ENCODE results near the gene EPB41. TPM values are rescaled to one million over a fixed set of nuclear protein-coding genes. Genes with fewer than 3 reads are reported as not detected.

The EPB41 gene
- total and polyA plus RNA-seq, 2 of the 8 experiments (the other 6 are each of a cell fraction or from before 2014, with no cell fraction given) = 36.7 to 109 TPM

DNA sequence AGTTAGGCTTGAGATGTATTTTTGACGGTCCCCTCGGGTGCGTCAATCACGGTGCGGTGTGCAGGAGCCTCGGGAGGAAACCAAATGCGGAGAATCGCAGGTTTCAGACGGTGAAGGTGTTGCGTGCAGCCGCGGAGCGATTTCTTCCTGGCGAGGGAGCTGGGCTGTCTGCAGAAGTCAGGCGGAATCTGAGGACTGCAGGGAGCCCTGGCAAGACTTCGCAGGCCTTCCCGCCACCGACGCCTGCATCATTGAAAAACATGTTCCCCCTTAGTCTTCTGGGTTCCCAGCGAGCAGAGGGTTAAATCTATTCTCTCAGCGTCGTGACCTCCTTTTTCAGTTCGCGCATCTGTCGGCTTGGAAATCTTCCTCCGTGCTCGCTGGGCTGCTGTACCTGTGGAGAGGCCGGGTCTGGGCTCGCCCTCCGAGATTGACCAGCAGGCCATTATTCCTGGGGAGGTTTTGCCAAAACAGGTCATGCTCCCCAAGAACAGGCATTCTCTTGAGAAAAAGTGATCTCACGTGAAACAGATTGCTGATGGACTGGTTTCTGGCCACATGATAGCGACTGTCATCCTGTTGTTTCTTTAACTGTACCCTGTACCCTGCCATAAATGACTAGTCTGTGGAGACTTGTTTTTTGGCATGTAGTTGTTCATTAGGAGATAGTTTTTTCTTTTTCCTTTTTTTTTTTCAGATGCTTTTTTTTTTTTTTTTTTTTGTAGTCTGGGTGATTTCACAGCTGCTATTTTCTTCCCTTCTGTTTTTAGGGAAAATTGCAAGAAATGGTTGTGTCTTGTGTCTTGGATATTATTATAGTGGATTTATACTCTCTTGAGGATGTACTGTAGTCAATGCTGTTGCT lies 894 bp downstream of the EPB41 start:
- Histone ChIP-seq H2BK15ac (ENCODE audit: low read length) (no peak overlapping the region), H3K36me3 (ENCODE audit: control insufficient read depth in 2 of 4, insufficient read depth in 4 of 4, low read length in 3 of 4) (no peaks in the 10 kb centered on the region), H3K79me1 (ENCODE audit: low read depth, low read length) (no peaks in the 10 kb centered on the region; the same call in 1 of the 2 replicates), H2BK12ac (ENCODE audit: low read depth, low read length) (peak overlapping the region; percentile 27; the same call in 1 of the 2 replicates), H3K4me1 (replicated peaks in 1 of 4; ENCODE audit: control insufficient read depth in 3 of 4, insufficient read depth in 4 of 4, low read length in 3 of 4) (peaks cover 4 to 15% (median 7%) of the 10 kb centered on the region in 4 experiments; a peak in 5 of 7 replicates), H2AK5ac (ENCODE audit: low read depth, low read length) (no peak overlapping the region), H4K91ac (replicated peaks; ENCODE audit: insufficient read length, low read length) (no peak overlapping the region), H3K9me3 (ENCODE audit: insufficient read depth in 2 of 2, low read depth in 1 of 2, low read length in 1 of 2) (no peaks in the 10 kb centered on the region), H3K23me2 (ENCODE audit: low read depth, low read length) (peaks cover 5% of the 10 kb centered on the region; the same call in 1 of the 2 replicates), H3K4me3 (ENCODE audit: extremely low read depth in 1 of 4, insufficient read depth in 2 of 4, low read depth in 3 of 4, low read length in 4 of 4) (peak overlapping the region; percentile 78 to 95 (median 94)), H3K18ac (ENCODE audit: extremely low read depth, low read length) (peak overlapping the region; percentile 73; the same call in 1 of the 2 replicates), H3K9ac (replicated peaks in 1 of 4; ENCODE audit: extremely low read depth in 1 of 4, low read depth in 3 of 4, low read length in 3 of 4) (peak overlapping the region; percentile 83 to 96 (median 90)), H3K79me2 (ENCODE audit: control insufficient read depth in 1 of 2, insufficient read depth in 2 of 2, low read length in 2 of 2) (peaks cover 0 to 53% of the 10 kb centered on the region in 2 experiments; a peak in 2 of 4 replicates), H3K27ac (ENCODE audit: low read depth, low read length) (peak overlapping the region; percentile 74), H2BK5ac (ENCODE audit: low read depth, low read length) (no peak overlapping the region), H3K27me3 (replicated peaks in 1 of 4; ENCODE audit: control insufficient read depth in 3 of 4, extremely low read depth in 1 of 4, insufficient read depth in 3 of 4, low read length in 3 of 4) (no peaks in the 10 kb centered on the region), H3K4me2 (ENCODE audit: insufficient read depth in 1 of 2, low read depth in 2 of 2, low read length in 2 of 2) (peak overlapping the region; percentile 79 to 91), H2BK20ac (ENCODE audit: low read length) (no peak overlapping the region), H3K4ac (replicated peaks; ENCODE audit: insufficient read length, low read depth, low read length) (no peak overlapping the region), H3K56ac (replicated peaks; ENCODE audit: insufficient read length, low read depth, low read length) (peak overlapping the region; percentile 70), H4K20me1 (replicated peaks in 1 of 2; ENCODE audit: control insufficient read depth in 1 of 2, insufficient read depth in 2 of 2, low read length in 2 of 2) (peaks cover 0 to 1% of the 10 kb centered on the region in 2 experiments), H3K23ac (ENCODE audit: insufficient read length) (no peak overlapping the region), H2AFZ (ENCODE audit: low read length) (peak overlapping the region; percentile 79; the same call in 1 of the 2 replicates), H2BK120ac (replicated peaks; ENCODE audit: low read depth, low read length) (peak overlapping the region; percentile 84), H3K14ac (ENCODE audit: insufficient read length) (no peak overlapping the region), H4K8ac (ENCODE audit: extremely low read depth, insufficient read depth, low read length) (peak overlapping the region; percentile 98; the same call in 1 of the 2 replicates), H4K5ac (ENCODE audit: insufficient read length, low read depth, low read length) (peak overlapping the region; percentile 8)
- ChIA-PET CTCF (ENCODE audit: partially characterized antibody) (interaction anchor here (0.8 to 1.8 kb wide), 2 partner anchors 12 to 18 kb away, joined by 3 to 4 read pairs; no protein-coding TSS in a partner anchor), POLR2A (ENCODE audit: partially characterized antibody) (interaction anchor here (0.6 to 3.0 kb wide), 24 partner anchors 9 to 282 kb away, joined by 3 to 18 read pairs (median 4); partner anchors contain the start of gene SRSF4)
- no peak for FAIRE-seq
- 2% methylated on average over 32 of the region's 32 CpGs; no CpG with 5 or more reads in 1 of the 2 experiments for WGBS, 2 experiments (ENCODE audit: extremely low coverage in 1 of 2, insufficient coverage in 1 of 2, insufficient read length in 1 of 2, insufficient replicate concordance in 2 of 2, low coverage in 1 of 2, low lambda C conversion rate in 2 of 2, missing lambda C conversion rate in 1 of 2)
- DNase-seq (ENCODE audit: low read depth in 1 of 2, low spot score in 2 of 2) = peak in 1 of 2 experiments; percentile 67
- TF ChIP-seq BRCA1 (IDR thresholded peaks at IDR 0.05; ENCODE audit: low read depth, low read length) (no peak), POU5F1 (IDR thresholded peaks at IDR 0.05; ENCODE audit: low read depth, low read length) (no peak), CTBP2 (IDR thresholded peaks at IDR 0.05; ENCODE audit: borderline replicate concordance, insufficient read depth, insufficient read length, low read length) (no peak), CBX8 (IDR thresholded peaks at IDR 0.05; ENCODE audit: borderline replicate concordance, low read depth, low read length) (no peak), YY1 (IDR thresholded peaks at IDR 0.05; ENCODE audit: low read depth, low read length) (no peak), JUND (IDR thresholded peaks at IDR 0.05; ENCODE audit: low read length) (no peak), NANOG (IDR thresholded peaks at IDR 0.05; ENCODE audit: insufficient read depth, low read depth, low read length, poor library complexity, severe bottlenecking) (no peak), BACH1 (IDR thresholded peaks at IDR 0.05; ENCODE audit: low read length) (no peak)
- TF ChIP-seq, protein P1, sequence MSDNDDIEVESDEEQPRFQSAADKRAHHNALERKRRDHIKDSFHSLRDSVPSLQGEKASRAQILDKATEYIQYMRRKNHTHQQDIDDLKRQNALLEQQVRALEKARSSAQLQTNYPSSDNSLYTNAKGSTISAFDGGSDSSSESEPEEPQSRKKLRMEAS (IDR thresholded peaks at IDR 0.05) = 0 out of 2 replicates have a peak, but pooled peaks have one; percentile 2
